ENCODE results near the gene TAF1B.
"Not testable (repeated sequence)": the region's sequence is repeated elsewhere in the genome, so short reads cannot be mapped to it uniquely, and the experiment has no call there.

TAF1B gene

DNA sequence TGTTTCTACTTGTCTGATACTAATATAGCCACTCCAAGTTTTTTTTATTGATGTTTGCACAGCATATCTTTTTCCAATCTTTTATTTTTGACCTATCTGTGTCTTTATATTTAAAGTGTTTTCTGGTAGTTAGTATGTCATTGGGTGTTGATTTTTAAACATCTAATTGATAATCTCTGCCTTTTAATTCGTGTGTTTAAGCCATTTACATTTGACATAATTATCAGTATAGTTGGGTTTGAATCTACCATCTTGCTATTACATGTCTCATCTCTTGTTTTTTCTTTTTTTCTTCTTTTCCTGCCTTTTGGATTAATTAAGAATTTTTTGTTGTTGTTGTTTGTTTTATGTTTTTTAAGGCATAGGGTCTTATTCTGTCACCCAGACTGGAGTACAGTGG, 44.2 kb downstream of the TAF1B start:
- no peak for DNase-seq

DNA sequence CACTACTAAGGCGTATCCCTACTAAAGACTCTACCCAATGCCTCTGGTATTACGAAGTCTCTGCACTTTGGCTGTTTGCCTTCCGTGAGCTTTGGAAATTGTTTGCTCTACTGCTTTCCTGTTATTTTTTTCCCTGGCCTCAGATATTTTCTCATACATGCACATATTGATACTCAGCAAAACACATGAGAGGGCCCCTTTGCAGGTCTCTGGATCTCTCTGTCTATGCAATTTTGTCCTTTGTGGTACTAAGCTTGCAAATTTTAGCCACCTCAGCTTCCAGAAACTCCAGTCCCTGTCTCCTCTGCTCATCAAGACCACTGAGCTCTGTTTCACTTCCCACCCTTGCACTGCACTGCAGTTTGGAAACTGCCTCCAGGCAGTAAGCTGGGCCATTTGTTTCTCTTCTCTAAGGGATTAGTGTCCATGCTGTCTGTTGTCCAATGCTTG, 46.6 kb downstream of the TAF1B start:
- DNase-seq, result no peak

DNA sequence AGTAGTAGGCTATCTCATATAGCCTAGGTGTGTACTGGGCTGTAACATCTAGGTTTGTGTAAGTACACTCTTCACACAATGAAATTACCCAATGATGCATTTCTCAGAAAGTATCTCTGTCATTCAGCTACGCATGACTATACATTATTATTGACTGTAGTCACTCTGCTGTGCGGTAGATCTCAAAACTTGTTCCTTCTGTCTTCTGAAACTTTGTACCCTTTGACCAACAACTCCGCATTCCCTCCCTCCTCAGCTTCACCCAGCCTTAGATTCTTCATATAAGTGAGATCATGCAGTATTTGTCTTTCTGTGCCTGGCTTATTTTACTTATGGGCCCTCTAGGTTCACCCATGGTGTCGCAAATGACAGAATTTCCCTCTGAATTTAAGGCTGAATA, 49.0 kb downstream of the TAF1B start:
- no peak for DNase-seq

- no peak for DNase-seq
Observed at GRCh38 chr2:9895669-9896590, 52.7 kb downstream of the TAF1B start.

DNA sequence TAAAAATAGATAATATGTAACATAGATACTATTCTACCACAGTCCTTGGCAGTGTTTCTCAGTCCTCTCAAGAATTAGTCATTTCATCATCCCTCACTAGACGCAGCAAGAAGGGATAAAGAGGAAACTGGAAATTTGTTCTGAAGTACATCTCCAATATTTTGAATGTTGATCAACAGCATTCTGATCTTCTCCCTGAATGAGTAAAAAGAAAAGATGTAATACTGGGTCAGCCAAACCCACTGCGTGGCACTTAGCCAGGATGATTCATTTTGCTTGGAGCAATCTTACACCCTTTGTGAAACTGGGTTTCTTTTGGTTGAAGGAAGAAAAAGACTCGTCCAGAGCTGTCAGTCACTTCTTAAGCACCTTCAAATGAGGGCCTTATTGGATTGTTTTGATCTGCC, 54.1 kb downstream of the TAF1B start:
- DNase-seq, result no peak

- no peak for DNase-seq
Observed at GRCh38 chr2:9897846-9898245, 54.6 kb downstream of the TAF1B start.

GRCh38 chr2:9905413-9905812, 62.1 kb downstream of the TAF1B start:
- no peak for DNase-seq

- no peak for DNase-seq
Observed at GRCh38 chr2:9907402-9907801, 64.1 kb downstream of the TAF1B start.

- no peak for DNase-seq
Observed at GRCh38 chr2:9908639-9909038, 65.4 kb downstream of the TAF1B start.

DNA sequence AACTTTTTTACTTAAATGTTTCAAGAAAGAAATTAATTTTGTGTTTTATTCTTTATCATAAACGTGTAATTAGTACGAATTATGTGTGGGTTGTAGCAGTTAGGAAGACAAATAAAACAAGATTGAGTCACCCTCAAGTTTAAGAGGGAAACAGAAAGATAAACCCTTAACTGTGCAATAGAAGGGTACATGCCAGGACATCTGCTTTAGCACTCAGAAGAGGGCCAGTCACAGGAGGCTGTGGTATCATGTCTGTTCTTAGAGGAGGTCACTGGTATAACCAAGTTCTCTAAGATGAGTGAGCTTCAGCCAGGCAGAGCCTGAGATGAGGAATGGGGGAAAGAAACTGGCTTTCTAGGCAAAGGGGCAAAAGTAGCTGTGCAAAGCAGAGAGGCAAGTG, 65.8 kb downstream of the TAF1B start:
- no peak for DNase-seq

GRCh38 chr2:9910699-9911098, 67.4 kb downstream of the TAF1B start:
- no peak for DNase-seq

DNA sequence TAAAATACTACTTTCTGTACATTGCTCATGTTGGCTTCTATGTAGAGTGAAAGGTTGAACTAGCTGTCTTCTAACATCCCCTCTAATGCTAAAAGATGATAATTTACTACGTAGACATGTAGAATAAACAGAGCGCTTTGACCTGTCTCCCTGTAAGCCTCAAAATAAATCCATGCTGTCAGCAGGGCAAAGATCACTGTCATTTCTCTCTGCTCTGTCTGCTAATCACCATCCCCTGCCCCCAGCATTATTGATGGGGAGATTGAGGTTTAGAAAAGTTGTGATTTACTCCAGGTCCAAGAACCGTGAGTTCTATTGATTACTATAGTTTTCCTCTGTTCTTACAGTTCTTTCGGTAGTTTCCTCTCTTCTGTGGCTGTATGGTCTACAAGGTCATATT, 69.2 kb downstream of the TAF1B start:
- no peak for DNase-seq

GRCh38 chr2:9914384-9915065, 71.3 kb downstream of the TAF1B start:
- peak in 3 of 4 experiments; percentile 4 to 30 (median 15) for DNase-seq

DNA sequence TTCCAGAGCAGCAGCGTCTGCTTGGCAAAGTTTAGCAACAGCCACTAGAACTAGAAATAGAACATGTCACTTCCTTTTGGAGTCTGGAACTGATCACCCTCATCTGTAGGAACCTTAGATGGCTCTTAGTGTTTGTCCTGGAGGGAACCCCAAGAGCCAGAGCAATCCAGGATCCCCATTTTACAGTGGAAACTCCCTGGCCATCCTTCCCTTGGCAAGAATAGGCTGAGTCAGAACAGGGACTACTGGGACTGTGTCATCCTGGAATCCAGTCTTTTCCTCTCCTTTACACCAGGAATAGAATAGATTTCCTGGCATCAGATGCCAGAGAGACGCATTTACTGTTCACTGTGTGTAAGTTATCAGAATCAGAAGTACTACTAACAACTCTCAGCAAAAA, 75.0 kb downstream of the TAF1B start:
- no peak for DNase-seq

- no peak for DNase-seq
Observed at GRCh38 chr2:9919512-9919911, 76.2 kb downstream of the TAF1B start.

GRCh38 chr2:9927020-9927419, 83.7 kb downstream of the TAF1B start:
- not testable (repeated sequence) for DNase-seq

- DNase-seq, result no peak
Observed at GRCh38 chr2:9937258-9937657, 94.0 kb downstream of the TAF1B start.

DNA sequence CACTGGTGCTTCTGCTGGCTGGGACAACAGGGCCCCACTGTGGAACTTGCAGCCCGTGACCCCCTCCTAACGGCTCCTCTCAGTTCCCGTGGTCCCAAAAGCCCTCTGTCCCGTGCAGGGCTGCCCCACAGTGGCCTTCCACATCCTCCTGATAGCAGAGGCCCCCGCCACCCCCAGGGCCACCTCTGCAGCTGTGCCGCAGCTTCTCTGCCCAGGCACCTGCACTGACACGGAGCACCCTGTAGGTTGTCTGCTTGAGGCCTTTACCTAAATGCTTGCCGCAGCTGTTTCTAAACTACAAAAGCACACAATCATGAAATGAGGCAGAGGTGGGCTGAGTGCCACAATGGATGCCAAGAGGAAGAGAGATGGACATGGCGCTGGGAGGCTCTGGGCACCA, 94.7 kb downstream of the TAF1B start:
- DNase-seq, result no peak

- DNase-seq, result no peak
Observed at GRCh38 chr2:9939587-9940485, 96.6 kb downstream of the TAF1B start.

DNA sequence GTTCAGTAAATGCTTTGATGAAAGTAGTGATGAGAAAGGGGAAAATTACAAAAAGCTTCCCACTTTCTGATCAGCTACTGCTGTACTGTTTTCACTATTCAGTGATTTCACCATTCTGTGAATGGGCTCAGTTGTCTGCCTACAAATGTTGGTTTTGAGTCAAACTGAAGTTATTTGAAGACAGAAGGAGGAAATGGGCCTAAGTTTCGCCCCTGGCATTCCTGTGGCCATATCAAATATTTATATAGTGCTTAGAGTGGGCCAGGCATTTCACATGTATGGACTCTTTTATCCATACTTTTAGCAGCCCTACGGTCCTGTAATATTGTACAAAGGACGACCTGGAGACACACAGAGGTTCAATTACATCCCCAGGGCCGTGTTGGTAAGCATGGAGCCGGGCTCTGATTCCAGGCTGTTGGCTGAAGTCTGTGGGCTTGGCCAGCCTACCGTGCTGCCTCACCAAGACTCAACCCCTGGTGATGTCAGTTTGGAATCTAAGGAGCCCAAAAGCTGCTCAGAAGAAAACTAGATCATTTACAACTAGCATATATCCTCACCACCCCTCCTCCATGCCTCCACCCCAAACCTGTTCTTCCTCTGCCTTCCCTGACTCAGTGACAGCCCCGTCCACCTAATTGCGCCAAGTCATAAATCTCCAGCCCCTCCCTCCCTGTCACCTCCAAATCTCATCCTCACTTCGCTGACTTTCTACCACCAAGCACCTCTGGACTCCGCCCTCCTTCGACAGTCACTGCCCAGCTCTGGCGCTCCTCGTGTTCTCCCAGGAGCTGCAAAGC, 98.1 kb downstream of the TAF1B start:
- no peak for DNase-seq

GRCh38 chr2:9941996-9942390, 98.7 kb downstream of the TAF1B start:
- DNase-seq, result no peak

DNA sequence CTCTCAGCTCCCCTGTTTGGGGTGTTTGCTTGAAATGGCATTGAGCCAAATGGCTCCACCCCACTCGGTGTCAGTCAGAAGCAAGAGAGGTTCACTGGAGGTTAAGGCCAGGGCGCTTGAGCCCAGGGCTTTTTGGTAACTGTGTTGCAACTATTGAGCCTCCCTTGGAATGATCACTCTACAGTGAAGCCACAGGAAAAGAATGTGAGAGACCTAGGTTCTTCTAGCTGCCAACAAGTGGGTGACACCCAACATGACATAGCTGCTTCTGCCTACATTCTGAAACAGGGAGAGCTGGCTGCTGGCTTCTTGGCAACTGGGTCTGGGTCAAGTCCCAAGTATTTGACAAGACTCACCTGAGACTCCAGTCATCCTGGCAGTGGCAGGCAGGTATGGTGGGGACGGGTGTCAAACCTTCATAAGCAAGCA, 101.1 kb downstream of the TAF1B start:
- no peak for DNase-seq

Measured in activated CD4-positive, CD25-positive, alpha-beta regulatory T cell (primary cell).